GM06990 (cell line): ENCODE results near the gene ZNF282.

Source experiments
- DNase-seq: peaks from one replicate; pipeline ENCODE4 v3.0.0-alpha.2; 2011; ENCODE audit not compliant: insufficient read length; ENCODE audit errors: extremely low read depth
- H3K27me3 ChIP-seq: replicated peaks from 2 replicates; pipeline ENCODE4 v1.6.0; 2011; ENCODE audit warnings: low read length; ENCODE audit not compliant: control insufficient read depth, insufficient read depth
- H3K36me3 ChIP-seq: 2 replicates; pipeline ENCODE4 v1.5.1; 2011; ENCODE audit warnings: low read length; ENCODE audit not compliant: control insufficient read depth, insufficient read depth
- H3K4me3 ChIP-seq: replicated peaks from 2 replicates; pipeline ENCODE4 v1.5.1; 2011; ENCODE audit warnings: low read depth, mild to moderate bottlenecking, control low read depth, low read length
- CTCF ChIP-seq: IDR thresholded peaks from 2 replicates; pipeline ENCODE4 v1.5.1; 2011; ENCODE audit warnings: low read length, control low read depth, mild to moderate bottlenecking, inconsistent platforms; ENCODE audit not compliant: insufficient read depth, poor library complexity, severe bottlenecking

Gene ZNF282

GRCh38 chr7:149214020-149214720 is 18.8 kb downstream of the ZNF282 start:
- H3K4me3 ChIP-seq = no peak overlapping the region
- peaks cover 38% of the 10 kb centered on the region for H3K36me3 ChIP-seq
- no peak for DNase-seq
- no peaks in the 10 kb centered on the region for H3K27me3 ChIP-seq
- no peak for TF ChIP-seq CTCF

- Histone ChIP-seq H3K4me3 (no peak overlapping the region), H3K27me3 (no peaks in the 10 kb centered on the region), H3K36me3 (peaks cover 33% of the 10 kb centered on the region)
- TF ChIP-seq CTCF = no peak
- no peak for DNase-seq
Measured at GRCh38 chr7:149216402-149216801, 21.1 kb downstream of the ZNF282 start.

GRCh38 chr7:149217570-149217969 is 22.2 kb downstream of the ZNF282 start:
- DNase-seq = no peak
- TF ChIP-seq CTCF = no peak
- H3K36me3 ChIP-seq = peaks cover 32% of the 10 kb centered on the region
- H3K4me3 ChIP-seq = no peak overlapping the region
- H3K27me3 ChIP-seq = no peaks in the 10 kb centered on the region

GRCh38 chr7:149218469-149219420 is 23.4 kb downstream of the ZNF282 start:
- no peaks in the 10 kb centered on the region for H3K27me3 ChIP-seq
- DNase-seq = no peak
- H3K4me3 ChIP-seq = no peak overlapping the region
- H3K36me3 ChIP-seq = peaks cover 26% of the 10 kb centered on the region
- TF ChIP-seq CTCF = no peak

- DNase-seq = no peak
- no peak for TF ChIP-seq CTCF
- Histone ChIP-seq H3K36me3 (peaks cover 25% of the 10 kb centered on the region), H3K27me3 (no peaks in the 10 kb centered on the region), H3K4me3 (no peak overlapping the region)
Measured at GRCh38 chr7:149220534-149220933, 25.2 kb downstream of the ZNF282 start.
